KOPT-K1 (cell line): ENCODE measurements around the gene GRIN2A.

Experiments used
- H3K27ac ChIP-seq: fragments of 200-600 bp; sonication (generic); 2 replicates; pipeline ENCODE4 v1.5.1; 2016; ENCODE audit warnings: antibody characterized with exemption, mild to moderate bottlenecking, low read depth, low read length; ENCODE audit not compliant: poor library complexity, severe bottlenecking
- H3K36me3 ChIP-seq: fragments of 200-600 bp; sonication (generic); 2 replicates; pipeline ENCODE4 v1.5.1; 2017; ENCODE audit warnings: antibody characterized with exemption, mild to moderate bottlenecking, low read length, moderate library complexity; ENCODE audit not compliant: insufficient read depth
- H3K9me3 ChIP-seq: fragments of 200-600 bp; sonication (generic); 2 replicates; pipeline ENCODE4 v1.5.1; 2017; ENCODE audit warnings: antibody characterized with exemption, low read length, mild to moderate bottlenecking; ENCODE audit not compliant: insufficient read depth, poor library complexity, severe bottlenecking

The GRIN2A gene

DNA sequence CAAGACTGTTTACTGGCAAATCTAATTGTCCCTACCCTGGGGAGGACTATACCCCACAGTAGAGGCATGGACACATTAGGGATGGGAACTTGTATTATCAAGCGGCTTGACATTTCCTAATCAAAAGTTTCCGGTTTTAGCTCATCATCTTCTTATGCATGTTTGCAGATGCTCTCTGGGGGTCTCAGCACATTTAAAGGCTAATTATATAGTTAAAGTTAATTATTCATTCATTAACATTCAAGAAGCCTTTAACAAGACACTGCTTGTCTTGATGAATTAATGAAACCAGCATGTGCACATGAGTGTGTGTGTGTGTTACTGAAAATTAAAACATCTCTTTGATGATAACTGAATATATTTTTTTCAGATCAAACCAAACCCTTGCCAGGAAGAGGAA is 377.1 kb downstream of the GRIN2A start:
- H3K27ac ChIP-seq: no peak overlapping the region
- H3K9me3 ChIP-seq: no peaks in the 10 kb centered on the region
- H3K36me3 ChIP-seq: no peaks in the 10 kb centered on the region

- no peaks in the 10 kb centered on the region for H3K9me3 ChIP-seq
- no peaks in the 10 kb centered on the region for H3K36me3 ChIP-seq
- H3K27ac ChIP-seq: no peak overlapping the region
These were observed 380.1 kb downstream of the GRIN2A start for GRCh38 chr16:9802160-9802559.

GRCh38 chr16:9801651-9802050 is 380.6 kb downstream of the GRIN2A start:
- Histone ChIP-seq H3K27ac (no peak overlapping the region), H3K36me3 (no peaks in the 10 kb centered on the region), H3K9me3 (no peaks in the 10 kb centered on the region)

DNA sequence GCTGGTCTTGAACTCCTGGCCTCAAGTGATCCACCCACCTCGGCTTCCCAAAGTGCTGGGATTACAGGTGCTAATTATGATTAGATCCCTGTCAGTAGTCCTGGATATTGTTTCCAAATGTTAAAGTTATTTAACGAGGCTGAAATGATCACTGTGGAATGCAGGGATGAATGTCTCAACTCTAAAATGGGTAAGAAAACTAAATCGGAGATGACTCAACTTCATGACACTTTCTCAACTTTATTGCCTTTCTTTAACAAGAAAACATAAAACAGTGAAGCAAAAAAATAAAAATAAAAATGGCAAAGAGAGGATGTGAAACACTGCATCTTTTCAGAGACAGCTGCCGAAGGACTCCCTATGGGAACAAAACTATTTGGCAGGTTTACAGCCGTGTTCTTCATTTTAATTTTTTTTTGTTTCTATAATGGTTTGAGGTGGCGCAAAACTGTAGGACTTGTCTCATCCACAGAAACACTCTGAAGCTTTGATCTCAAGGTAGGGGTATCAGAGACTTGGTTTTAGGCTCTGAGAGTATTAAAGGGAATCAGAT is 382.0 kb downstream of the GRIN2A start:
- Histone ChIP-seq H3K27ac (no peak overlapping the region), H3K36me3 (no peaks in the 10 kb centered on the region), H3K9me3 (no peaks in the 10 kb centered on the region)

DNA sequence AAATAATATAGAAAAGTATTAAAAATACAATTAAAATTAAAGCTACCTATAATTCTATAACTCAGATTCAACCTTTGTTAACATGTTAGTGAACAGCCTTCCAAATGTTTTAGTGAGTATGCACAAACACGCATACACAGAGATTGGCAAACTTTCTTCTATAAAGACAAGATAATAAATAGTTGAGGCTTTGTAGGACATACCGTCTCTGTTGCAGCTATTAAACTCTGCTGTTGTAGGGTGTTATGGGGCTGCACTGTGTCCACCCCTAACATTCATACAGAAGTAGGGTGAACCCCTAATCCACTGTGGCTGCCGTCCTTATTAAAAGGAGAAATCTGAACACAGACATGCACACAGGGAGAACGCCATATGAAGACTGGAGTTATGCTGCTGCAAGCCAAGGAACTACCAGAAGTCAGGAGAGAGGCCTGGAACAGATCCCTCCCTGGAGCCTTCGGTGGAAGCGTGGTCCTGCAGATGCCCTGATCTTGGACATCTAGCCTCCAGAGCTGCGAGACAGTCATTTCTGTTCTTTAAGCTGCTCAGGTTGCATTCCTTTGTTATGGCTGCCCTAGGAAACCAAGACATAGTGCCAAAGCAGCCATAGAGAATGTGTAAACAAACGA is 383.2 kb downstream of the GRIN2A start:
- Histone ChIP-seq H3K27ac (no peak overlapping the region), H3K9me3 (no peaks in the 10 kb centered on the region), H3K36me3 (no peaks in the 10 kb centered on the region)

DNA sequence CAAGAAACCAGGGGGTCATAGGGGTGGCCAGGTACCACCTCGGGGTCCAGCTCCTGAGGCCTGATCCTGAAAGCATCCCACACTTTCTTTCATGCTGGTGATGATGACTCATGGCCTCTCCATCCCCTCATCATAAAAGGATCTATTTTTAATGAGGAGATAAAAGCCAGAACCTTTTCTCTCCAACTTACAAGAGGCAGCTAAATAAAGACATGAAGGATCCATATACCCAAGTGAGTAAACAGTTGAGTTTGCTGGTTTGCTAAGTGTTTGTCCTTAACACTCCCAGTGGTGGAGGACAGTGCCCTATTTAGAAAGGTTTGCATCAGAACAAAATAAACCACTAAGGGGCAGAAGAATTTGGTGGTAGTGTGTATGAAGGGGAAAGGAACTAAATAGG is 383.8 kb downstream of the GRIN2A start:
- Histone ChIP-seq H3K36me3 (no peaks in the 10 kb centered on the region), H3K27ac (no peak overlapping the region), H3K9me3 (no peaks in the 10 kb centered on the region)

DNA sequence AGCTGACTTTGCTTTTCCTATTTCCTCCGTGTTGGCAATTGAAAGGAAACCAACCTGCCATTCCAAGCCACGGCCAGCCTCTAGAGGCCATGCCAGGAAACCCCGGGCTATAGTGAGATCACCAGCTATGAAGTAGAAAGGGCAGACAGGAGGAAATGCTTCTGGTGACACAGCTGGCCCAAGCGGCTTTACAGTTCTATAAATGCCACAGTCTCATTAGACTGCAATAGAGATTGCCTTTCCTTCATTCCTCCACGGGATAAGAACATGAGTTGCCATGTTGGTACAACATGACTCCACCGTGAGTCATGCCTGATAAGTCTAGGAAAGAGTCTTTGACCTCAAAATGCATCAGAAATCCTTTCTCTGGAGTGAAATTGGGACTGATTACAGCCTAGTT is 384.9 kb downstream of the GRIN2A start:
- Histone ChIP-seq H3K27ac (no peak overlapping the region), H3K36me3 (no peaks in the 10 kb centered on the region), H3K9me3 (no peaks in the 10 kb centered on the region)

GRCh38 chr16:9793623-9794022 is 388.6 kb downstream of the GRIN2A start:
- H3K9me3 ChIP-seq: no peaks in the 10 kb centered on the region
- H3K27ac ChIP-seq: no peak overlapping the region
- no peaks in the 10 kb centered on the region for H3K36me3 ChIP-seq

- Histone ChIP-seq H3K36me3 (no peaks in the 10 kb centered on the region), H3K27ac (no peak overlapping the region), H3K9me3 (no peaks in the 10 kb centered on the region)
These were observed 390.7 kb downstream of the GRIN2A start for GRCh38 chr16:9791556-9791955.

DNA sequence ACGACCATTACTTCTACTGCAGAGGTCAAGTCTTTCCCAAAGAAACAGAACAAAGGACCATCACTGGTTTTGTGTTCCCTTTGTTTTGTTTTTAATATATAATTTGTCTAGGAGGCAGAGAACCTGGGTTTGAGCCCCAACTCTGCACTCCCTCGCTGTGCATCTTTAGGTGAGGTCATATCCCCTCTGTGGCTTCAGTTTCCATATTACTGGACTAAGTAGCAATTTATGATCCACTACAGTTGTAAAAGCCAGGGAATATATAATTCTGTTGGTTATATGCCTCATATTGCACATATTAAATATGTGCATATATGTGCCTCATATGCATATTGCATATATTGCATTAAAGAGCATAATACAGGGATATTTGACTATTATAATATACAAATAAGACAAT is 392.0 kb downstream of the GRIN2A start:
- H3K27ac ChIP-seq: no peak overlapping the region
- H3K36me3 ChIP-seq: no peaks in the 10 kb centered on the region
- H3K9me3 ChIP-seq: no peaks in the 10 kb centered on the region

DNA sequence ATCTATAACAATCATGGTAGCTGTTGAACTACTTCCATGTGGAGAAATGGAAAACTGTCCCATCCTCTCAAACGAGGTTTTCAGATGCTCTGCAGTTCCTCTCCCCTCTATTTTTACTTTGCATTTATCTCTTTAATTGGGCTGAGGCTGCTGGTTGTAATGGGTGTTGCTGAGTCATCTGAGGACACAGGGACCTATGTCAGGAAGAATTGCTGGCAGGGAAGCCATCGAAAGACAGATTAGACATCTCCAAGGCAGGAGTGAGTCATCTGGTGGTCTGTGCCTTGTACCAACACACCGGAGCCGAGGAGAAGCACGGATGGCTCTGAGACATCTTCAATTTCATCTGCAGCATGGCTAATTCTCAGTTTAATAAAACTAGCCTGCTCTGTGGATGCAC is 394.5 kb downstream of the GRIN2A start:
- H3K9me3 ChIP-seq: no peaks in the 10 kb centered on the region
- no peaks in the 10 kb centered on the region for H3K36me3 ChIP-seq
- no peak overlapping the region for H3K27ac ChIP-seq

DNA sequence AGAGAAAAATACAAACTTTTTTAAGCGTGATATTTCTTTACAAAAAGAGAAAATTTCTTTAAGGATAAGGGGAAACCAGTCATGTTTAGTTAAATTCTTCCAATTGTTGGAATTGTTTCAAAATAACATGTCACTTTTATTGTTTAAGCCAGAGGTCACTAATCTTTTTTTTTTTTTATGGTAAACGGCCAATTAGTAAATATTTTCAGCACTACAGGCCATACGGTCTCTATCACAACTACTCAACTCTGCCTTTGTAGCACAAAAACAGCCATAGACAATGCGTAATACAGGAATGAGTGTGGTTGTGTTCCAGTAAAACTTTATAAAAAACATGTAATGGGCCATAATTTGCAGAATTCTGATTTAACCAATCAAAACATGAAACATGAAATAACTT is 401.4 kb downstream of the GRIN2A start:
- Histone ChIP-seq H3K36me3 (no peaks in the 10 kb centered on the region), H3K27ac (no peak overlapping the region), H3K9me3 (no peaks in the 10 kb centered on the region)

- no peak overlapping the region for H3K27ac ChIP-seq
- no peaks in the 10 kb centered on the region for H3K9me3 ChIP-seq
These were observed 403.4 kb downstream of the GRIN2A start for GRCh38 chr16:9778849-9779248.

GRCh38 chr16:9775998-9776397 is 406.2 kb downstream of the GRIN2A start:
- H3K9me3 ChIP-seq: no peaks in the 10 kb centered on the region
- no peak overlapping the region for H3K27ac ChIP-seq
- no peaks in the 10 kb centered on the region for H3K36me3 ChIP-seq

More at GRCh38 chr16:9778849-9779248, 403.4 kb downstream of the GRIN2A start:
- H3K36me3 ChIP-seq: no peaks in the 10 kb centered on the region

GRCh38 chr16:9773289-9773688 is 408.9 kb downstream of the GRIN2A start:
- Histone ChIP-seq H3K9me3 (no peaks in the 10 kb centered on the region), H3K27ac (no peak overlapping the region)

GRCh38 chr16:9772526-9773225 is 409.6 kb downstream of the GRIN2A start:
- no peaks in the 10 kb centered on the region for H3K9me3 ChIP-seq
- H3K36me3 ChIP-seq: no peaks in the 10 kb centered on the region
- H3K27ac ChIP-seq: no peak overlapping the region

More at GRCh38 chr16:9773289-9773688, 408.9 kb downstream of the GRIN2A start:
- no peaks in the 10 kb centered on the region for H3K36me3 ChIP-seq
